Islet precursor cell (in vitro differentiated cells): ENCODE data around the gene IQGAP1.
"Not testable (repeated sequence)": the region's sequence is repeated elsewhere in the genome, so short reads cannot be mapped to it uniquely, and the experiment has no call there.

Experiments used
- DNase-seq: peaks from one replicate; pipeline ENCODE4 v3.0.0-alpha.2; 2018

The IQGAP1 gene

DNA sequence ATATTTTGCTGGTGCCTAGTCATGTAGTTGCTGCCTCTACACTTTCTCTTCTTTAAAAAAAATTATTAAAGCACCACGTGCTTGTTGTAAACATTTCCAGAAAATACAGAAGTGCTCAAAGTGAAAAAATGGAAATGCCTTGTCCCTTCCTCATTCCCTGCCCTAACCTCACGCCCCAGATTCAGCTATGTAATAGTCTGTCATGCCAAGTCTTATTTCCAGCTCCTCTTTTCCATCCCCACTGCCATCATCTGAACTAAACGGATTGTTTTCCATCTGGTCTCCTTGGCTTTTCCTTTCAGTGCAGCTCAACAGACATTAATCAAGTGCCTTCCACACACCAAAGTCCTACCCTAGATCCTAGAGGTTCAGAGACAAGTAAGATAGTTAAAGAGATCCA lies 20.5 kb upstream of the IQGAP1 start:
- no peak for DNase-seq

DNA sequence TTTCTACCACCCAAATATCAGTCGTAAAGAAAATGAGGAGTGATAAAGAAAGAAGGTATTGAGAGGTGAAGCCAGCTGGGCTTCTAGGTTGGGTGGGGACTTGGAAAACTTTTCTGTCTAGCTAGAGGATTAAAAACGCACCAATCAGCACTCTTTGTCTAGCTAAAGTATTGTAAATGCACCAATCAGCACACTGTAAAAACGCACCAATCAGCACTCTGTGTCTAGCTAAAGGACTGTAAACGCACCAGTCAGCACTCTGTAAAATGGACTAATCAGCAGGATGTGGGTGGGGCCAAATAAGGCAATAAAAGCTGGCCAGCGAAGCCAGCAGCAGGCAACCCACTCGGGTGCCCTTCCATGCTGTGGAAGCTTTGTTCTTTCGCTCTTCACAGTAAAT lies 13.0 kb upstream of the IQGAP1 start:
- DNase-seq: no peak

DNA sequence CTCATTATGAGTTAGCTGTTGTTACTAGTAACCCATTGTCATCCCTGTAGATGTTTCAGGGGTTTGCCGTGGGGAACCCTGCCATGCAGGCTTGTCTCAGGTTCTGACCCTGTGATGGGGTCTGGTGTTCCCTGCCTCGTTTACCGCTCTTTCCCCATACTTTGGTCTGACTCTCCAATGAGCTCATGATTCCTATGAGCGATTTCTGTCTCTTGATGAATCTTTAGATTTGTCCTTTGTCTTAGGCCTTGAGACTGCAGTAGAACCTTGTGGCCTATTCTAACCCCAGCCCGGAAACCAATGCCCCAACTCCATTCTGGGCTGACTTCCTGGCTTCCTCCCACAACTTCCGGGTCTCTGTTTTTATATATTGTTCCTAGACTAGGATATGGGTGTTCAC lies 11.3 kb upstream of the IQGAP1 start:
- DNase-seq: no peak

DNA sequence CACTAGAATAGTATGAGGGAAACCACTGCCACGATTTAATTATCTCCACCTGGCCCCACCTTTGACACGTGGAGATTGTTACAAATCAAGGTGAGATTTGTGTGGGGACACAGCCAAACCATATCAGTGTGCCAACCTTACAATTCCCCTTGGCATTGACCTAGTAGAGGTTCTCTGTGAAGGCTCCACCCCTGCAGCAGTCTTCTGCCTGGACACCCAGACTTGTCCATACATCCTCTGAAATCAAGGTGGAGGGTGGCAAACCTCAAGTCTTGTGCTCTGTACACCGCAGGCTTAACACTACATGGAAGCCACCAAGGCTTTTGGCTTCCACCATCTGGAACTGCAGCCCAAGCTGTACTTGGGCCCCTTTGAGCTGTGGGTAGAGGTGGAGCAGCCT lies 8.8 kb upstream of the IQGAP1 start:
- no peak for DNase-seq

DNA sequence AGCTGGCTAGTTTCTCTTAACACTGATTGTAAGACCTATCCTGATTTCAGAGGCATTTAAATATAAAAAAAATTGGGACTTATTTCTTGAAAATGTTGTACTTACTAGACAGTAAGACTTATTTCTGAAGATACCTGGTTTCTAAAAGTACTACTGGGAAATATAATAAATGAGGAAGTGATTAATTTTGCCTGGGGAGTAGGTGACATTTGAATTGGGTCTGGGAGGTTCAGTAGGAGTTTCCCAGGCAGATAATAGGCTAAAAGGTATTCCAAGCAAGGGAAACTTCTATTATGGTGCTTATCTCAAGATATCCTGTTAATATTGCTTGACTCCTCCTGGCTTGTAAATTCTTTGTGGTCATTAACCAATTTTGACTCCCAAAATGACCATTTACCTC lies 6.5 kb upstream of the IQGAP1 start:
- no peak for DNase-seq

DNA sequence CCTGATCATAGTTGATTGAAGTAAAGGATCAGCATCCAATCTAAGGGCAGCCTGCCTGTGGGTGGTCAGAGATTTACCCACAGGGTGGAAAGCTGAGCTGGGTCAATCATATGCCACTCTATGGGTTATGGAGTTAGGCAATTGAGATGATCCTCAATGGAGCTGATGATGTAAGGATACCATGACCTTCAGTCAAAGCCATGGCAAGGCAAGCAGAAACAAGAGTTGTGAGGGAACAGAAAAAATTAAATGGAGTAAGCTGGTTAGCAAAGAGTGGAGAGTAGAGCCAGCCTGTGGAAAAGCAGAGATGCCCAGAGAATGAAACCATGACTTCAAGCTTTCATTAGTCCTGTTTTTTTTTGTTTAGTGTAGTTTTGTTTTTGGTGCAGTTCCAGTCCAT lies 5.7 kb upstream of the IQGAP1 start:
- no peak for DNase-seq

DNA sequence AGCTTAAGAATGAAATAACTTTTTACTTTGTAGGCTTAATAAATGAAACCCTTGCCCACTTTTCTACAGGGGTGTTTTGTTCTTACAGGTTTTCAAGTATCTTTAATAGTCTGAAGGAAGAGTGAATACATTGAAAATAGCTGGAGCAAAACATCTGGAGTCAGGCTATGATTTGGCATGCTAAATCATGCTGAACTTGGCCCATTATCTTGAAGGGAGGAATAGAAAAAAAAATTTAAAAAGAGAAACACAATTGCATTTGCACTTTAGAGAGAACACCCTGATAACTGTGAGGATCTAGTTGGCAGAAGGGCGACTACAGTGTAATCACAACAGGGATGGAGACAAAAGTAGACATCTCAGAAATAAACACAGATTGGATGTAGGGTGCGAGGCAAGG lies 1.8 kb upstream of the IQGAP1 start:
- DNase-seq: no peak

DNA sequence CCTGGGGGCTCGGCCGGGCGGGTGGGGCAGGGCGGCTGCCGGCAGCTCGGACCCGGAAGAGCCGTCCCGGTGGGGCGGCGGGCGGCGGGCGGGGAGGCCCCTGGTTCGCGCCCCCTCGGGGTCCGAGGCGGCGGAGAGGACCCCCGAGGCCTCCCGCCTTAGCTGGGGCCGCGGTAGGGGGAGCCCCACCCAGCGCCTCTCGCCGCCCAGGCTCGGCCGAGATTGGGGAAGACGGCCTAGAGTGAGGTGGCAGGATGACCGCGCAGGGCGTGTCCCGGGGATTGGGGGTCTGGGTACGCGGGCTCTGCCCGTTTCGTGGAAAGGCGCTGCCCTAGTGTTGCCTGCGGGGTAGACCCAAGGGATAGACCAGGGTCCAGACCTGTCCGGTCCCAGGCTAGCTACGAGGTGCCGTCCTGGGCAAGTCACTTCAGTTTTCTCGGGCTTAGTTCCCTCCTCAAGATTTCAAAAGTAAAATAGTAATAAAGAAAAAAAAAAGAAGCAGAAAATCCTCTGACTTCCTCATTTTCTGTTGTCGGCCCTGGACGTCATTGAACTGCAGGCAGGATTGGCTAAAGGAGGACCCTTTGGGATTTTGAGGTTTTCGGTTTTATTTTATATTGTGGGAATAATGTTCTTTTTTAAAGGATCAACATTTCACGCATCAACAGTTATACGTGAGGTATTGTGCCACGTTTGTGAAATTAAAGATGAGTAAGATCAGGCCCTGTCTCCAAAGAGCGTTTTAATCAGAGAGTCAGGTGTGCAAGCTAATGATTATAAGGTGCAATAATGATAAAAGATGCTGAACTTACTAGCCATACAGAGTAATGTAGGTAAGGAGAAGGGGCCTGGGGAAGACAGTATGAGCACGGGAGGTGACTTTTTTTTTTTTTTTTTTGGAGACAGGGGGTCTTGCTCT lies 679 bp downstream of the IQGAP1 start:
- peak; percentile 68 for DNase-seq

DNA sequence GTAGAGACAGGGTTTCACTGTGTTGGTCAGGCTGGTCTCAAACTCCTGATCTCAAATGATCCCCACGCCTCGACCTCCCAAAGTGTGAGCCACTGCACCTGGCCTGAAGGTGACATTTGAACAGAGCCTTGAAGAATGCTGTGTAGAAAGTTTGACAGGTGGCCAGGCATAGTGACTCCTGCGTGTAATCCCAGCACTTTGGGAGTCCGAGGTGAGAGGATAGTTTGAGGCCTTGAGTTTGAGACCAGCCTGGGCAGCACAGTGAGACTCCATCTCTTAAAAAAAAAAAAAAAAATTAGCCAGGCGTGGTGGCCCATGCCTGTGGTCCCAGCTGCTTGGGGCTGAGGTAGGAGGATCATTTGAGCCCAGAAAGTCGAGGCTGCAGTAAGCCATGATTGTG lies 1.5 kb downstream of the IQGAP1 start:
- DNase-seq: no peak

DNA sequence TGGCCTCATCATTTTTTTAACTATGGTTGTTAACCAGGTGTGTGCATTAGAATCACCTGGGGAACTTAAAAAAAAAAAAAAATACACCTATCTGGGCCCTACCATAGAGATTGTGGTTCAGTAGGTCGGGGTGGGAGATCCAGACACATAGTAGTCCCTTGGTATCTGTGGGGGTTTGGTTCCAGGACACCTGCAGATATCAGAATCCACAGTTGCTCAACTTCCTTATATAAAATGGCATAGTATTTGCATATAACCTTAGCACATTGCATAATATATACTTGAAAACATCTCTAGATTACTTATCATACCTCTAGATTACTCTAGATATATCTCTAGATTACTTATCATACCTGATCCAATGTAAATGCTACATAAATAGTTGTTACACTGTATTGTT lies 5.0 kb downstream of the IQGAP1 start:
- DNase-seq: no peak

DNA sequence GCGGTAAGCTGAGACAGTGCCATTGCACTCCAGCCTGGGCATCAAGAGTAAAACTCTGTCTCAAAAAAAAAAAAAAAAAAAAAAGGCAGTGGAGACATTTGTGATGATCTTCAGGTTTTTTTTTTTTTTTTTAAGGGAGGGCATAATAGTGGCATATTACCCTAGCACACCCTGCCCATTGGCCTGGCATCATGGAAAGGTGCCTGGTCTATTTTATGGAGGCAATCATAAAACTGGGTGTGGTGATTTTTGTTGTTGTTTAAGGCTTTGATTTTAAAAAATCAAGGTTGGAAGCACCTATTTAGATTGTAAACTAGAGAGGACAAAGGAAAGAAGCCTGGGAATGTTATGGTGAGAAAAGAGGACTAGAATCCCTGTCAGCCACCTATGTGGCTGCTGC lies 6.0 kb downstream of the IQGAP1 start:
- no peak for DNase-seq

DNA sequence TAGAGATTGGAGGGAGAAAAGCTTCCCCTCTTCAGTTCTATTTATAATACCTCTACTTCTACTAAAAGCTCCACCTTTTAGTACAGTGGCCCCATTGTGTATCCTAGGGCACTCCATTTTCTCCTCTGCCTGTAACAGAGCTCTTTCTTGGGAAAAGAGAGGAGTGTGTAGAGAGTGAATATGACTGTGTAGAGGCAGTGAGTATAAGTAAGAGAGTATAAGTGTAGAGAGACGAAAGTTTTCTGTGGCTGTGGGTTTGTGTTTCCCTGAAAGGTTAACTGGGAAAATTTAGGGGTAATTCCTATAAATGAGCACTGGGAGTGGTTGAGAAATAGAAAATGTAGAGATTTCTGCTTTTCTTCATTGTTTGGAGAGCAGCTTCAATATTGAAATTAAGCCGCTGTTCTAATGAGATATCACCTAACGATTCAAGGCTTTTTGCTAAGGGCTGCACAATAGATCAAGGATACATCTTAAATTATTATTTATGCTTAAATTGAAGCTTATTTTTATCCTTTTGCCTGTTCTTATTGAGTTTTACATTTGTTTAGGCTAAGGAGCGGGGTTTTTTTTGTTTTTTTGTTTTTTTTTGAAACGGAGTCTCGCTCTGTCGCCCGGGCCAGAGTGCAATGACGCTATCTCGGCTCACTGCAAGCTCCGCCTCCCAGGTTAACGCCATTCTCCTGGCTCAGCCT lies 6.9 kb downstream of the IQGAP1 start:
- DNase-seq: no peak

DNA sequence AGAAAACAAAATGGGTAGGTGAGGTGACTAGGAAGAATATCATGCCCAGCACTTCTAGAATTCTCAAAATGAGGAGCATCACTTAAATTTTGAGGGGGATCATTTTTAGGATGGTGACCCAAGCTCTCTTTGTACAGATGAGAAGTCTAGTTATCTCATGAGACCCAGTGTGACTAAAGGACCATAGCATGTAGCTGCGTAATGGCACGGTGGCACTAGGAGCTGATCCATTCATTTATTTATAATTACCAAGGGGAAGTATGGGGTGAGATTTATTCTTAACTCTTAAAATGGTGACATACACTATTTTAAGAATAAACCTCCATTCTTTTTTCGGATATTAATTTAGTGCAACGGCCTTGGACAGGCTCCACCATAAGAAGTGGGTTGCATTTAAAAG lies 8.3 kb downstream of the IQGAP1 start:
- DNase-seq: no peak

DNA sequence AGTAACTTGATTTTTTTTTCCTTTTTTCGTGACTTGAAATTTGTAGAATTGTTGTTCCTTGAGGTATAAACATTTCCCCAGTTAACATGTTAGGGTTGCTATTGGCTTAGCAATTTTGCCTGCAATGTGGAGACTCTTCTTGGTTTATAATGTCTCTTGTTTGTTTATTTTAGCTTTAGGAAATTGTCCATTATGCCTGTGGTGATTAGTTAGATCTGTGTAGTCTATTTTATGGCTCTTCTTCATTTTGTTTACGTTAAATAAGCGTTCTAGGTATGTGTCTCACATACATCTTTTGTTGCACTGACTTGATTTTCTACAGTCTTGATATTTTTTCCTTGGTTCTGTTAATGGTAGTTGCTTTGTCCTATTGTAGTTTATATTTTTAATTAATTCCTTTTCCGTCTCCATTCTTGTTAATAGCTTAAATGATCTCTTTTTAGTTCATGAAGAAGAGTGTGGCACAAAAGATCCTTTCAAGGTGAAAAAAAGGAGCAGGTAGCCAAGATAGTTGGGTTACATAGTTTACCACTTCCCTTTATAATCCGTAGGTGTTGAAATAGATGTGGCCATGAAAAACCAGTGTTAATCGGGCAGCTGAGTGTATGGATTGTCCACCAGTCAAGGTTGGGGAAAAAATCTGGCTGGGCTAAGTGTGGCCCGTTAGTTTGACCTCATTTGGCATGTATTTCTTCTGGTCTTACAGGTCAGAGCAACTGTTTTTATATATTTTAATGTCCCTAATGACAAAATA lies 12.1 kb downstream of the IQGAP1 start:
- DNase-seq: no peak

DNA sequence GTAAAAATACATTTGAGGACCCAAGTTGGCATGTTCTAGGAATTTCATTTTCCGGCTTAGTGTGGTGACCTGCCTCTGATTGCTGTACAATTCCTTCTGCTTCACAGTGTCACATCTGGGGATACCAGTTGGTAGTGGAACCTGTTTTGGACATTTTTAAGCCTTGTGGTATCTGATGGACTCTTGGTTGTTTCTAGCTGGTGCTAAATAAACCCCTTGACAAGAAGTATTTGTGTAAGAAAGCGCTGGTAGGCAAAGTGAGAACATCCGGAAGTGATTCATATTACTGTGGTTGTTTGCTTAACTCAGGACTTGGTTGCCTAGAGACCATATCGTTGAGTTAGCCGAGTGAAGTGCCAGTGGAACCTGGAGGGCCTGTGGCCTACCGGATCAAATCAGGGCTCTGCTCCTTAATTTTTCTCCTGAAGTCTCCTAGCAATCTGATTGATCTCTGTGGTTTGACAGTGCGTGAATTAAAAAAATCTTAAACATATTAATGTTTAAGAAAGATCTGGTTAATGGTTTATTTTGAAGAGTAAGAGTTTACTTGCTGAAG lies 12.8 kb downstream of the IQGAP1 start:
- peak; percentile 91 for DNase-seq

DNA sequence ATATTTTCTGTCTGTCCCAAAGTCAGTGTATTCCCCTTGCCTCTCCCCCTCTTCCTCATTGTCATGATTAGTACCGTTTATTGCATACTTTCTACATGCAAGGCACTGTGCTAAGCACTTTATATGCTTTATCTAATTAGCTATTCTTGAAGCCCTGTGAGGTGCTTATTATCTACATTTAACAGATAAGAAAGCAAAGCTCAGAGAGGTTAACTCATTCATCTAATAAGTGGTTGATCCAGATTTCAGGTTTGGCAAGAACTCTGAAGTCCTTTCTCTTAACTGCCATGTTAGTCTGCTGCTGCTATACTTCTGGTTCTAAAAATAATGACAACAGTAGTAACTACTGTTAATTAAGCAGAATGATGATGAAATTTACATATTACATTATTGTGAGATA lies 13.5 kb downstream of the IQGAP1 start:
- DNase-seq: no peak

DNA sequence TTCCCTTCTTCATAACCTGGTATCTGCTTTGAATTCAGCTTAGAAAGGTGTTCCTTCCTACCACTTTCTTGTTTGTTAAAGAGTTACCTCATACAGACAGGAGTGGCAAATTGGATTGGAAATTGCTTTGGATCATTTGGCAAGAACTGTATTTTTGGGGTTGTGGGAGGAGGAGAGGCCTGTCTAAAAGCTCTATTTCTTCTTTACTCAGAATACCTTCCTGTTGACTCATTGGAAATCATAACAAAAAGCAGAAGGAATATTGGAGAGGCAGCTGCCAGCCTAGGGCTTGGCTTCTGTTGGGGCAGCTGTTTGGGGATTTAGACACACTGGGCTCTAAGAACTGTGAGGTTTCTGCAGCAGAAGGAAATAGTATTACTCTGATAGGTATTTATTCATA lies 14.2 kb downstream of the IQGAP1 start:
- no peak for DNase-seq

DNA sequence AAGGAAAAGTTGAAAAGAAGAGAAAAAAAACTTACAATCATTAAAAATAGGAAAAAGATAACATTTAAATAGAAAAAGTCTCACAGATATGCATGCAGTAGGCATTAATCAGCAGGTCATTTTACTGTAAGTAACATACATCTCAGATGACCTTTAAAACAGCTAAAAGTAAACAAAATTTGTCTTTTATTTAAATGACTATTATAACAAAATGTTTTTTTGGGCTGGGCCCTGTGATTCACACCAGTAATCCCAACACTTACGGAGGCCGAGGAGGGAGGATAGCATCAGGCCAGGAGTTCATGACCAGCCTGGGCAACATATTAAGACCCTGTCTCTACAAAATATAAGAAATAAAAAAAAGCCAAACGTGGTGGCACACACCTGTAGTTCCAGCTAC lies 14.7 kb downstream of the IQGAP1 start:
- no peak for DNase-seq

DNA sequence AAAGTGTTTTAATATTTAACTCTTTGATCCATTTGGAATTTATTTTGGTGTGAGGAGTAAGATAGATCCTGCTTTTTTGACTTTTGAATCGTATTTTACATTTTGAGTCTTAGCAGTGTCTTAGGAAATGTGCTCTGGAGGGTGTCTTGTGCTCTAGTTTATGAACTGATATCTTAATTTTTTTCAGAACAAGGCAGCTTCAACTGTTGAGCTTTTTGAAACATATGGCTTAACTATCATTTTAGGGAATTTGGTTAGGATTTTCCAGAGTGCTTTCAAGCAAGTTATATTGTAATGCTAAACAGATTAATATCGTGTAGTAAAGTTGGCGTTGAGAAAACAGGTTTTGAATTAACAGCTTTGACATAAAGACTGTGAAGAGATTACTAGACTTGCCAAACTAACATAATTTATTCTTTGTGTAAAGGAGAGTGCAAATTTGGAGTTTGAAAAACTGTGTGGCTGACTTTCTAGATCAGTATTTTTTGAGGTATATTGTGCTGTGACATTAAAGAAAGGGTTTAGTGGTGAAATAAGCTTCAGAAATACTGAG lies 17.1 kb downstream of the IQGAP1 start:
- no peak for DNase-seq

DNA sequence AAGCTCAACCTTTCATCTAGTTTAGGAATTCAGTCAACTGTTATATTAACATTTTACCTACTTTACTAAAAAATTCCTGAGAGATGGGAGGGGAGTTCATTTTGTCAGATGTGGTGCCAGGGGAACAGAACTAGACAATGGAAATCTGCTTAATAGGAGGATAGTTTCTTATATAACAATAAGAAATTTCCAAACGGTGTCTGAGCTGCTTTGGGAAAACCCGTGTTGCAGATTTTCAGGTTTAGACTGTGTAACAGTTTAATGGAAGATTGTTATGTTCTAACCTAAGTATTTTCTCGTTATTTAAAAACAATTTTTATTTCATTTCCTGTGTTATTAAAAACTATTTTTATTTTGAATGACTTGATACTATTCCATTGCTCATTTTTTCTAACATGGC lies 19.3 kb downstream of the IQGAP1 start:
- DNase-seq: no peak

DNA sequence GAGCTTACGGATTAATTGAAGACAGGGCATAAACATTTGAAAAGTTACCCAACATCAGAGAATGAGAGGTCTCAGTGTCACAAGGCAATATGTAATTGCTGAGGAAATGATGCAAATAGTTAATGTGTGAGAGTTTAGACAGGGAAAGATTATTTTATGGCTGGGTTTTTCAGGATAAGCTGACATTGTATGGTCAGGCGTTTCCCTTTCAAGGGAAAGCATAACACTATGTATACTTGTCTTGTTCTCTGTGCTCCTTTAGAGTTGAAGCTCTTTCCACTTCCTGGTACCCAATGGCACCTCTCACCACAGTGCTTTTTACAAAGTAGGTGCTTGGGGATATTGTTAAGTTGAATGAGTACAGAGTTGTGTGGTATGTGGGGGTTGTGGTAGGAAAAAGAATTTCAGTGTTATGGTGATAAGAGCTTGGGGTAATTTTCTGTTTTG lies 19.9 kb downstream of the IQGAP1 start:
- DNase-seq: no peak

DNA sequence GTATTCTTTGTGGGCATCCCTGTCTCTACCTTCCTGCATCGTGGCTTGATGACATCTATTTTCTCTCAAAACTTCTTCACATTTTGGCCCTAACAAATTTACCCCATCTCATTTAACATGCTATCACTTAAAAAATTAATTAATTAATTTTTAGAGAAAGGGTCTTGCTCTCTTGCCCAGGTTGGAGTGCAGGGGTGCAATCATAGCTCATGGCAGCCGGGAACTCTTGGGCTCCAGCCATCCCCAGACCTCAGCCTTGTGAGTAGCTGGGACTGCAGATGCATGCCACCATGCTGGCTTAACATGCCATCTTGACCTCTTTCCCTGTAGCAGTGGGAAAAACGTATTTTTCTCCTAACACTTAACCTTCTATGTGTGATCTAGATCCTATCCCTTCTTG lies 20.6 kb downstream of the IQGAP1 start:
- no peak for DNase-seq

DNA sequence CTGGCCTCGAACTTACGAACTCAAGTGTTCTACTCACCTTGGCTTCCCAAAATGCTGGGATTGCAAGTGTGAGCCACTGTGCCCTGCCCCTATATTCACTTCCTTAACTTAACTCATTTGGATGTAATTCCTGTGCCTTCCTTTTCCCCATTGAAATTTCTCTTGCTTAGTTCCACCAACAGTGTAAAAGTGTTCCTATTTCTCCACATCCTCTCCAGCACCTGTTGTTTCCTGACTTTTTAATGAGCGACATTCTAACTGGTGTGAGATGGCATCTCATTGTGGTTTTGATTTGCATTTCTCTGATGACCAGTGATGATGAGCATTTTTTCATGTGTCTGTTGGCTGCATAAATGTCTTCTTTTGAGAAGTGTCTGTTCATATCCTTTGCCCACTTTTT lies 21.5 kb downstream of the IQGAP1 start:
- DNase-seq: not testable (repeated sequence)
